CD4-positive, alpha-beta T cell treated with Interleukin-17A for 4 hours (primary cell): ENCODE measurements around the gene EMILIN1.
A peak's percentile ranks its signal among the peaks of the same experiment; 100 is the strongest.

Experiments
- DNase-seq: peaks from one replicate; pipeline ENCODE4 v3.0.0-alpha.2; 2020; ENCODE audit warnings: mixed read lengths

The EMILIN1 gene

DNA sequence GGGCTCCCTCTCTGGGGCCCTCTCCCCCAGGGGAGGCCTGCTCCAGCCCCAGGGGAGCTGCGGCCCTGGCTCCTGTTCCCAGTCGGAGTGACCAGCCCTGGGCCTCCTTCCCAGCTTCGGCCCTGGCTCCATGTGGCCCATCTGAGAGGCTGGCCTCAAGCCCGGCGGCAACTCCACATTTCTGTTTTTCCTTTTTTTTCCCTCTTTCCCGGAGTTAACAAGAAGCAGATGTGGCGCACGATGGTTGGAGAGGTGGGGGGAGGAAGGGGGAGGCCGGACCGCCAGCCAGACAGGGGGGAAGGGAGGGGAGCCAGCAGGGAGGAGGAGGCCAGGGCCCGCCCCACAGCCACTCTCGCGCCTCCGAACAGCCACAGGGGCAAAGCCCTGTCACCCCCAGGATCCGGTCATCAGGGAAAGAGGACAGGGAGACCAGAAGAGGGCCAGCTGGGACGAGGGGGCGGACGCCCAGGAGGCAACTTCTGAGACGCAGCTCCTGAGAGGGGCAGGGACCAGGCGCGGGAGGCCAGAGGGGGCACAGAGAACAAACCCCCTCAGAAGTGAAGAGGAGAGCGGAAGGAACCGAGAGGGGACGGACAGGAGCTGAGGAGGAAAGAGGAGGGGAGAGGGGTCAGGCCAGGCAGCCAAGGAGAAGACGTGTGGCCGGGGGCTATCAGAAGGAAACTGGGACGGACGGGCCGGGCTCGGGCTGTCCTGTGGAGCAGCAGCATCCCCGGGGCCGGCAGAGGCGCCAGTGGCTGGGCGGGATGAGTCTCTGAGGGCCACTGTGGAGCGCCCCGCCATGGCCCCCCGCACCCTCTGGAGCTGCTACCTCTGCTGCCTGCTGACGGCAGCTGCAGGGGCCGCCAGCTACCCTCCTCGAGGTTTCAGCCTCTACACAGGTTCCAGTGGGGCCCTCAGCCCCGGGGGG is at the start of gene EMILIN1:
EMILIN1 (plus strand) TSS at position 349 of the 928 bp plus-strand sequence; CDS start at position 800, 451 bp downstream.
- no peak for DNase-seq

DNA sequence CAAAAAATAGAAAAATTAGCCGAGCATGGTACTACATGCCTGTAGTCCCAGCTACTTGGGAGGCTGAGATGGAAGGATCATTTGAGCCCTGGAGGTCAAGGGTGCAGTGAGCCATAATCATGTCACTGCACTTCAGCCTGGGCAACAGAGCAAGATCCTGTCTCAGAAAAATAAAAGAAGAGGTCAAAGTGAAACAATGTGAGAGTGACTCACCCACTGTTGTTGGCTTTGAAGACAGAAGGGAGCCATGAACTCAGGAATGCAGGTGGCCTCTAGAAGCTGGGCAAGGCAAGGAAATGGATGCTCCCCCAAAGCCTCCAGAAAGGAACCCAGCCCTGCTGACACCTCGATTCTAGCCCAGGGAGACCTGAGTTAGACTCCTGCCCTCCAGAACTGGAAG is 49.4 kb upstream of the EMILIN1 start:
- DNase-seq = no peak

DNA sequence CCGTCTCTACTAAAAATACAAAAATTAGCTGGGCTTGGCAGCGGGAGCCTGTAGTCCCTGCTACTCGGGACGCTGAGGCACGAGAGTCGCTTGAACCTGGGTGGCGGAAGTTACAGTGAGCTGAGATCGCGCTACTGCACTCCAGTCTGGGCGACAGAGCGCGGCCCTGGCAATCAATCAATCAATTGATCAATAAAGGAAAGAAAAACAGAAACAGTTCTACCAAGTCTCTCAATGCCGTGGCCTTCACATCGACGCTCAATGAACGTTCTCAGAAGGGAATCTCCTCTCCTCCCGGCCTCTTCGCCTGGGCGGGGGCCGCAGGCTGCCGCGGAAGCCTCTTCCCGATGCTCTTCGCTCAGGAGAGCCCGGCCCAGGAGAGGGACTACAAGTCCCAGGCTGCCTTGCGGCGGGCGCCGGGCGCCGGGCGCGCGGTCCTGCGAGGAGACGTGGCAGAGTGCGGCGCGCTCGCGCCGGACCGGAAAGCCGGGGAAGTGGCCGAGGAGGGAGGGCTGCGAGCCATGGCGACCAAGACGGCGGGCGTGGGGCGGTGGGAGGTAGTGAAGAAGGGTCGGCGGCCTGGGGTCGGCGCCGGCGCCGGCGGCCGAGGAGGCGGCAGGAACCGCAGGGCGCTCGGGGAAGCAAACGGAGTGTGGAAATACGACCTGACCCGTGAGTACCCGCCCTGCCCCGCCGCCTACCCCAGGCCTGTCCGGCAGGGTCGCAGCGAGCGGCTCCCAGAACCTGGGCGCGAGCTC is 45.7 kb upstream of the EMILIN1 start, which contains the start of gene TMEM214:
TMEM214 (plus strand) TSS at position 471 of the 758 bp plus-strand sequence; CDS start at position 522, 51 bp downstream.
- DNase-seq = peak; percentile 86

DNA sequence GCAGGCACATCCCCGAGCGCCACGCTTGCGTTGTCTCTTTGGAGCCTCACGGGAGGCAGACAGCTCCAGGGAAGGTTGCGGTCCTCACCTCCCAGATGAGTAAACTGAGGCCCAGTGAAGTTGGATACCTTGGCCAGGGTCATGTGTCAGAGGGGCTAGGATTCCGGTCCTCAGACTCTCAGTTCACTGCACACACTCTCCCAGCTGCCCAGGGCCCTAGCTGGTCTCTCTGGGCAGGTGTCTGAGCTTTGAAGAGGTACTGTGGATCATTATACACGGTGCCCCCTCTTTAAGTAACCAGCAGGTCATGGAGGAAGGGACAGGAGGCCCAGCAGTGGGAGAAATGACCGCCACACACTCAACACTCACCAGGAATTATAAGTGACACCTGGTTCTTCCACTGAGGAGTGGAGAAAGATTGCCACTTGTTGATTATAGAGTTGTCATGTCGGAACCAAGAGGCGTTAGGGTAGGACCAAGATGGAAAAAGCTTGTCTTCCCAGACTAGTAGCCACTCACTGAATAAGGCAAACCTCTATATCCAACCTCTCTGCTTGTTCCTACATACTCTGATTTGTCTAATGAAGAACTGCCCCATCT is 45.1 kb upstream of the EMILIN1 start:
- DNase-seq = no peak

DNA sequence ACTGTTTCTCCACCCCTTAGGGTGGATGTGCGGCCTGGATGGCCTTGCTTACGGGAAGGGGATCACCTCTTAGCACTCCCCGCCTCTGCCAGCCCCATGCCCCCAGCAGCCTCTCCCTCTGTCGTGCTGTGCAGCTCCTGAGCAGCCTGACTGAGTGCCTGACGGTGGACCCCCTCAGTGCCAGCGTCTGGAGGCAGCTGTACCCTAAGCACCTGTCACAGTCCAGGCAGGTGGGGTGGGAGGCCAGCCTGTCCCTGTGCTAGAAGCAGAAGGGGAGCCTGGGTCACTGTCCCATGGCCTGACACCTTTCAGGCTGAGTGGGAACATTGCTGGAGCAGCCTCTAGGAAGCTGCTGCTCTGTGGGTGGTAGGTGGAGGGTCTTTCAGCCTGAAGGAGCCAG is 40.4 kb upstream of the EMILIN1 start:
- DNase-seq = no peak

DNA sequence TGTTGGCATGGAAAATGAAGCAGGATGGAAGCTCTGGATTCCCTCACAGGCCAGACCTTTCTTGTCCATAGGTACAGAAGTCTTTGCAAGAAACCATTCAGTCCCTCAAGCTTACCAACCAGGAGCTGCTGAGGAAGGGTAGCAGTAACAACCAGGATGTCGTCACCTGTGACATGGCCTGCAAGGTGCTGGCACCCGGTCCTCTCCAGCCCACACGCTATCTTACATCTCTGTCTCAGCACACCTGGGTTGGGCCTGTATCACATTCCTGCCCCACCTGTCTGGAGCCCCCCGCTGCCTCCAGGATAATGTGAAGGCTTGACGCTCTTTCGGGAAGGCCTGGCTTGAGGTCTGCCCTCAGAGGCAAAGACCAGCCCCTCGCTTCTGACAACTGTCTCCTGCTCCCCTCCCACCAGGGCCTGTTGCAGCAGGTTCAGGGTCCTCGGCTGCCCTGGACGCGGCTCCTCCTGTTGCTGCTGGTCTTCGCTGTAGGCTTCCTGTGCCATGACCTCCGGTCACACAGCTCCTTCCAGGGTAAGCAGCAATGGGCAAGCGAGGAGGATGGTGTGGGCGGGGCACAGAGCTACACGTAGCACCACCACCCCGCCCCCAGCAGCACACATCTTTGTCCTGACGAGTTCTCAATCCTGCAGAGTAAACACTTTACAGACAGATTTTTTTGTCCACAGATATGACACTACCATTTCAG is 39.6 kb upstream of the EMILIN1 start:
- no peak for DNase-seq

DNA sequence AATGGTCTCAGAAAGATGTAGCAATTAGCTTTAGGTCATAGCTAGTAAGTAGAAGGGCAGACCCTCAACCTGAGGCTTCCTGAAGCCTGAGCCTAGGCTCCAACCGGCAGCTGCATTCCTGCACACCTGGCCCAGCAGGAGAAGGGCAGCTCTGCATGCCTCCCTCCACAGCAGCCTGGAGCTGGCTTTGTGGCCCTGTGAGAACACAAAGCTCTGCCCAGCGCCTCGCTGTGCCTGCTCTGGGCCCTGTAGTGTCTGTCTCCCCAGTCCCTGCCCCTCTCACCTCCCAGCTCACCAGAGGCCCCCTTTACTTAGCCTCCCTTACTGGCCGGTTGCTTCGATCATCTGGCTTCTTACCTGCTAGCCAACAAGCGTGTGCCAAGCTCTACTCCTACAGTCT is 39.0 kb upstream of the EMILIN1 start:
- no peak for DNase-seq

DNA sequence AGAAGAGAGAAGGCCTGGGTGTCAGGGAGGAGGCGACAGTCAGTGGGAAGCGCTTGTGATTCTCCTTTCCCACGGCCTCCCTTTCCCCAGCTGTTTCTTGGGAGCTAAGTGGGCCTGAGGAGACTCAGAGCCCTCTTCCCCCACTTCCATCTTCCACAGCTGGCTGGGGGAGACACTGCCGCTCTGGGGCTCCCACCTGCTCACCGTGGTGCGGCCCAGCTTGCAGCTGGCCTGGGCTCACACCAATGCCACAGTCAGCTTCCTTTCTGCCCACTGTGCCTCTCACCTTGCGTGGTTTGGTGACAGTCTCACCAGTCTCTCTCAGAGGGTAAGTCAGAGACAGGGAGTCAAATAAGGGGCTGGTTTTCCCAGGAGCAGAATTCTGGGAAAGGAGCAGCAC is 38.5 kb upstream of the EMILIN1 start:
- DNase-seq = no peak

DNA sequence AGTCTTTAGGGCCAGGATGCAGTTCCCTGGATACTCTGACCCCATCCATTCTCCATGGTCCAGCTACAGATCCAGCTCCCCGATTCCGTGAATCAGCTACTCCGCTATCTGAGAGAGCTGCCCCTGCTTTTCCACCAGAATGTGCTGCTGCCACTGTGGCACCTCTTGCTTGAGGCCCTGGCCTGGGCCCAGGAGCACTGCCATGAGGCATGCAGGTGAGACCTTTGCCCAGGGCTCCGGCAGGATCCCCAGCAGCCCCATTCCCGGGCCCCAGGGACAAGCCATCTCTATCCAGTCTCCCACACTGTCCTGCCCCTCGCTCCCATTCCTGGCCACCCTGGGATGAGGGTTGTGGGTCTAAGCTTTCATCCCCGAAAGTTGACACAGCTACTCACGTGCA is 38.1 kb upstream of the EMILIN1 start:
- DNase-seq = no peak

DNA sequence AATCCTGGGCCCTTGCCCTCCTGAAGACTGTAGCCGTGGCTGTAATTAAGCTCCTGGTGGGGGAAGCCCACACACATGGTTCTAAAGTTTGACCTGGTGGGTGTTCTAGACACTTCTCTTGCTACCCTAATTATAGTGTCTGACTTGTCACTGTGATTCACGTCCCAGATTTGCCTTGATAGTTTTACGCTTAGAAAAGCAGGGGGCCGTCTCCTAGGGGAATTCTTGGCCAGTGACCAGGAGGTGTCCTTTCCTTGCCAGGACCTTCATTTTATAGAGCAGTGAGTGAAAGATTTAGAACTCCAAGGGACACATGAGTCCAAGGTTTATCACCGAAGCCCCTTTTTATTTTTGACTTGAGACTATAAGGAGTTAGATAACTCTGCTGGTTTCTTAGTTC is 36.7 kb upstream of the EMILIN1 start:
- DNase-seq = no peak

DNA sequence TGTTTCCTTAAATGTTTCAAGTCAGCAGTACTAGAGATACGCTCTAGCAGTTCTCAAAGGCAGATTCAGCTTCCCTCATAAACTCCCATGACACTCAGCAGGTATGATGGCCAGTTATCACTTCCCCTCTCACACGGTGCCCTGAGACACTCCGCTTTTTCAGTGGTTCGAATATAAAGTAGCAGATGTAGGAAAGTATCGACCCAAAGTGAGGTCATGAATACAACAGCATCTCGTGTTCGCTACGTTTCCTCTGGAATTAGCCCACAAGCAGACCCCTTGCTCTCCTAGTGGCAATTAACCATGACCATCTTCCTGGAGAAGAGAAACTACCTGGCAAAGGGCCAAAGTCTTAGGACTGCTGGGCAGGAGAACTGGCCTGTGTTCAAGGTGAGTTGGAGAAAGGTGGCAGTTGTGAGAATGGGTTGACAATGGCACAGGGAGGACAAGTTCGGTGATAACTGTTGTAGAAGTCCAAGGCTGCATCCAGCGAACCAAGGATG is 36.2 kb upstream of the EMILIN1 start:
- no peak for DNase-seq

DNA sequence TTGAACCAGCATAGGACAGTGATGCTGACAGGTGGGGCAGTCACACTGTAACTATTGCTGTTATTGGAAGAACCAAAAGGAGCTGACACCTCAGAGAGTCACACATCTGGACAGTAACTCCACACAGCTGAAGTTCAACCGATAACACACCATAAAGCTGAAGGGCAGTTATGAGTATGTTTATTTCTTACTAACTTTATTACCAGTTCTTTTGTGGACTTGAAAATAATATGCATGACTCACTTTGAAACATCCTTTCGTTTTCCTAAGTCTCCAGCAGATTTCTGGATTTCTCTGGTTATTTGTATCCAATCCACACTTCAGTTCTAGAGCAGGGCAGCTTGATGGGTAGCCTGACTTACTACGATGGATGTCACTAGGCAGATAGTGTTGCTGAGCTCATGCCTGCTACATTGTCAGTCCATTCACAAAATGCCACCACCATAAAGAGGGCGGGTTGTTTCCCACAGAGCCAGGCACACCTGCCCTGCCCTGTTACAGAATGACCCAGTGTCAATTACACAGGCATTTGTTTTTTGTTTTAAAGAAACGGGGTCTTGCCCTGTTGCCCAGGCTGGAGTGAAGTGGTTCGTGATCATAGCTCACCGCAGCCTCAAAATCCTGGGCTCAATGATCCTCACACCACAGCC is 35.3 kb upstream of the EMILIN1 start:
- DNase-seq = no peak

DNA sequence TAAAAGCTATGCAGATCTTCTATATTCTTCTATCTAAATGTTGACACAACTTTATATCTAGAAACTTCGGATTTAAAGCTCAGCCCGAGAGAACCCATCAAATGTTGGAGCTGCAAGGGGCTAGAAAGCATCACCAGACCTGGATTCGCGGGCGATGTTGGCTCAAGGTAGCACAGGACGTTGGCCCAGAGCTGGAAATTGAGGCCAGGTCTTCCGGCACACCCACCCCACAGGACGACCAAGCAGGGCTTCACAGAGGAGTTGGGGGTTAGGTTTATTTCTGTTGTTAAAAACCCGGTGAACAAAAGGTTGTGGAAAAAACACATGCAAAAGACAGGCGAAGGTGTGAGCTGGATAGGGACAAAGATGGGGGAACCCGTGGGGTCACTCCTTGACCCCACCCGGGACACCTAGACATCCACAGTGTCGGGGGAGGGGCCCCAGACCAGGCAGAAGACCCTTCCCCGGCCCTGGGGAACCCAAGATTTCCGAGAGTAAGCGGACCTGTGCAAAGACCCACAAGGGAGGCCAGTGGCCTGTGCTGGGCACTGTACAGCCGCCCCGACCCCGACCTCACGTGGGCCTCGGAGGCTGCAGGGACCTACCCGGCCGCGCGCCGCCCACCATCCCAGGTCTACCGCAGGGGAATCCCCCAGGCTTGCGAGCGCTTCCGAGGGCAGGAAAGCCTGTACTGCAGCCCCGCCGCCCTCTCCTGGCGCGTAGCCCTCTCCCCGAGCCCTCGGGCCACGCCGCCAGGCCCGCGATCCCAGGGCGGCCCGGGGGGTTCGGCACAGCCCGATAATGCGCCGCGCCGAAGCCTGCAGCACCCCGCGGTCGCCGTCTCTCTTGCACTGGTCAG is 28.8 kb upstream of the EMILIN1 start:
- peak; percentile 65 for DNase-seq

DNA sequence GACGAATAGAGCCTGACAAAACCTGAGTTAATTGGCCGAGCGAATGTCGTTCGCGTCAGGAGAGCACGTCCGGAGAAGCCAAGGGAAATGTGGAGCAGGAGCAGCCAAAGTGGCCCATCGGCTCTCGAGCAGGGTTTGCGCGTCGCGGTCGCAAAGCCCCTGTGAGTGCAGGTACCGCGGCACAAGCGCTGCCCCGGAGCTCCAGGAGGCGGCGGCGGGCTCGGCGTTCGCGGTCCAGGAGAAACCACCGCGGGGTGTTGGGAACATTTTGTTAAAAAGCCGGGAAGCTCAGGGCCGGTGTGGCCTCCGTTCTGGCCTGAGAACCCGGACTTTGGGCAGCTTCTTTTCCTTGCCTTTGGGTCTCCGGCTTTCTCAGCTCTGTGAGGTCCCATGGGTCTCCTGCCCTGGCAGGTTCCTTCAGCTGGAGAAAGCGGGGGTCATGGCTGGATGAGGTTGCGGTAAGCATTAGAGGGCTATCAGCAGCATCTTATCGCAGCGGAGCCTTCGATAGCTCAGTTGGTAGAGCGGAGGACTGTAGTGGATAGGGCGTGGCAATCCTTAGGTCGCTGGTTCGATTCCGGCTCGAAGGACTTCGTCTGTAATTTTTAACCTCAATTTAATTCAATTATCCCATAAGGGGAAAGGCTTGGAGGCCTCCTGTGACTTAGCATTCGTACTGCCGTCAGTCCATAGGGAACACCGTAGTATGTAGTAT is 28.0 kb upstream of the EMILIN1 start:
- DNase-seq = peak; percentile 89

DNA sequence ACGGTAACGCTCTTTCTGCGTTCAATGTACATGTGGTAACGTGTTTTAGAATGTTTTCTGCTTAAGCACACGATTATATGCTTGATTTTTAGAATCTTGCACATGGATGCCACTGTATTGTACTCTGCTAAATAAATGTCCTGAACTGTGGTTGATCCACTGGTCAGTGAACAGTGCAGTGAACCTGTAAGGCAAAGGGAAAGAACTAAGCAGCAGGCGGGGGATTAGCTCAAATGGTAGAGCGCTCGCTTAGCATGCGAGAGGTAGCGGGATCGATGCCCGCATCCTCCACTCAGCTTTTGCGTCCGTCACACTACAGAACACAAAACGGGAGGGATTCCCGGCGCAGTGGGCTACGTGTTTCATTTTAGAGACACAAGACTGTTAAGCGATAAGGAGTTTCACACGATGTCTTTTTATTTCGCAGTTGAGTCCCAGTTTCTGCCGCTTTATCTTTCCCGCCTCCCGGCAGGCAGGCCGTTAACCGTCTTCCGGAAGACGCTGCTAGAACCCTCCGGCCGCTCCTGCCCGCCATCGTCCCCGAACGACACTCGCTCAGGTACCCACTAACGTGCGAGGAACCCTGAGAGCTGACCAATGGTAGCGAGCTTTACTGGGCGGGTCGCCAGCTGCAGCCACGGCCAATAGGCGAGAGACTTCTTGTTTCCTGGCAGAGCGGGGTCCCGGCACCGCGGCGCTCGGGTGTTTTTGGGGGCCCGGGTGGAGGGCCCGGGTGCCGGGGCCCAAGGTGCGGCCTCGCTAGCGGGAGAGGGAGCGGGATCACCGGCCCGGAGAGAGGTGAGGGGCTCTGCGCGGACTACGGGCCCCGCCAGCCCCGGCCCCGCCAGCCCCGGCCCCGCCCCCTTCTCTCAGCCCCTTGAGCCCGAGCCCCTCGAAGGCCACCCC is 27.2 kb upstream of the EMILIN1 start, which contains the start of gene AGBL5:
AGBL5 (plus strand) TSS at position 673 of the 906 bp plus-strand sequence. CDS start 1,291 bp downstream, outside the sequence.
- peak; percentile 95 for DNase-seq

DNA sequence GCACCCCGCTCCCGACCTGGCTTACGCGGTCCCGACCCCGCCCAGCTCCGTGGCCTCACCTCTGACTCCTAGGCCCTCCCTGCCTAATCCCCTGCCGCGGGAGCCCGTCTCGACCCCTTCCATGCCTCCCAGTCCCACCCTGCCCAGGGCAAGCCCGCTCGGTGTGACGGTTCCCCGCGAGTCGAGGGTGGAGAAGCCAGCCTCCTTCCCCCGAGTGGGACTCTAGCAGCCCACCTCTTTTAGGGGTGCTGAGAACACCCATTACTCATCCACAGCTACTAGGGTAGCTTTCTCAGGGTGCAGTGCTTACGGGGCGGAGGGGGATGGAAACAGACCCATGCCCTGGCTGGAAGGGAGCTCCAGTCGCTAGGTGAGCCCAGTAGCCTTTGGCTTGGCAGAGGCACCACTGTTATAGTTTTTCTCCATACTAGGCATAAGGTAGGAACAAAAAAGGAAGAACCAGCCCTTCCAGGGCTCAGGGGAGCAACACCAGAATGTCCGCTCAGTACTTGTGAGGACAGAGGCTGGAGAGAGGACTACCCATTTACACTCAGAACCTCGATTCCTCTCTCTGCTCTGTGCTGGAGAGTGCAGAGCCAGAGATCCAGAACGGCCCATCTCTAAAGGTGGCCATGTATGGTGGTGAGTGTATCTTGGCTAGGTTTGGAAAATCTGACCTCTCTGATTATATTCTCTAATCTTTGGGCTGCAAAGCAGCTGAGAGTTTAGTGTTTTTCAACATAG is 26.3 kb upstream of the EMILIN1 start:
- DNase-seq = no peak

DNA sequence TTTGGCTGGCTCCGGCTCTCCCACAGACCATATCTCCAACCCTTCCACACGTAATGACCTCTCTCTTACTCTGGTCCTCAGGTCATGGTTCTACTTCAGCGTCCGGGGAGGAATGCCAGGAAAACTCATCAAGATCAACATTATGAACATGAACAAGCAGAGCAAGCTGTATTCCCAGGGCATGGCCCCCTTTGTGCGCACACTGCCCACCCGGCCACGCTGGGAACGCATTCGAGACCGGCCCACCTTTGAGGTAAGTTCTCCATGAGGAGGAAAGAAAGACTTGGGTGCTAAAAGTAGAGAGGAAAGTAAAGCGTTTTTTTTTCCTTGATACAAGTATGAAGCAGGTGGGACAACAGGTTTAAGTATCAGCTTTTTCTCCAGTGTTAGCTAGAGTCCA is 25.1 kb upstream of the EMILIN1 start:
- no peak for DNase-seq

DNA sequence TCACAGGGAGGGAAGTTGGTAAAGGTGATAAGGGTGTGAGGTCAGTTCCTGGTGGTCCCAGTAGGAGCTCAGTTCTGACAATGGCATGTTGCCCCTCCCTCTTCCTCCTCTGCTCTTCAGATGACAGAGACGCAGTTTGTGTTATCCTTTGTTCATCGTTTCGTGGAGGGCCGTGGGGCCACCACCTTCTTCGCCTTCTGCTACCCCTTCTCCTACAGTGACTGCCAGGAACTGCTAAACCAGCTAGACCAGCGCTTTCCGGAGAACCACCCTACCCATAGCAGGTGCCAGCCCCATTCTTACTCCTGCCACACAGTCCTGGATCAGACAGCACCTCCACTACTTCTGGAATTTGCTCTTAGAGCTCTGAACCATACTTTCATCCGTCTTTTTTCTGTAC is 24.6 kb upstream of the EMILIN1 start:
- DNase-seq = no peak
